COR-L47 (cell line): Measurements from ENCODE around the gene DNMT1.
"Not testable (repeated sequence)": the region's sequence is repeated elsewhere in the genome, so short reads cannot be mapped to it uniquely, and the experiment has no call there.

Experiments
- DNase-seq: peaks from one replicate; lab custom pipeline; 2025; lab: John Stamatoyannopoulos, UW

DNMT1 gene

GRCh38 chr19:10182847-10183246 is 11.9 kb downstream of the DNMT1 start:
- DNase-seq = no peak

DNA sequence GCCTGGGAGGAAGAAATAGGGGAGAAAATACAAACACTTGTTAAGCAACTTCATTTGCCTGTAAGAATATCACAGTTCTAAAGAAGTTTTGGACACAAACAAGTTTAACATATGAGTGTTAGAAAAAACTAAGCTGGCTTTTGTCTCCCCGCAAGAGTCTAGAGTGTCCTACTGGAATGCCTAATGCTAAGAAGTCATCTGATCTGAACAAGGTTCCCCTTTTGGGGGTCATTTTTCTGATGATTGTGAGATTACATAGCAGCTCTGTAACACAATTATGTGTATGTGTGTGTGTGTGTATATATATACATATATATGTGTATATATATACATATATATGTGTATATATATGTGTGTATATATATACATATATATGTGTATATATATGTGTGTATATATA is 12.7 kb downstream of the DNMT1 start:
- no peak for DNase-seq

- DNase-seq = no peak
These were observed 14.3 kb downstream of the DNMT1 start for GRCh38 chr19:10180459-10180858.

- DNase-seq = not testable (repeated sequence)
These were observed 14.7 kb downstream of the DNMT1 start for GRCh38 chr19:10180024-10180423.

- DNase-seq = no peak
These were observed 21.2 kb downstream of the DNMT1 start for GRCh38 chr19:10173527-10173926.

- DNase-seq = no peak
These were observed 26.3 kb downstream of the DNMT1 start for GRCh38 chr19:10168386-10168948.

- DNase-seq = no peak
These were observed 27.3 kb downstream of the DNMT1 start for GRCh38 chr19:10167459-10167858.

GRCh38 chr19:10166501-10166900 is 28.3 kb downstream of the DNMT1 start:
- not testable (repeated sequence) for DNase-seq

DNA sequence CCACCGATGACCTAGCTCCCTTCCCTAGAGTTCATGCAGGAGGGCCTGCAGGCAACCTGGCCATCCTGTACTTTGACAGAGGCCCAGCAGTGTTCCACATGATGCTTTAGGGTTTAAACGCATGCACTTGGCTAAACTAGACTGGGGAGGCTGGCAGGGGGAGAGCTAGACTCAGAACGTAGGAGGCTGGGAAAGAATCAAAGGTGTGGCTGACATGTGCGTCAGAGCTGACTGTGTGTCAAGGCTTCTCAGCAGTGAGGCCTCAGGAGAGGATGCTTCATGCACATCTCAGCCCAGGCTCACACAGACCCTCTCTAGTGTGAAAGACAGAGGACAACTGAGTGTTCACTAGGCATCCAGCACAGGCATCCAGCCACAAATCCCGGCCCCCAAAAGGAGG is 28.7 kb downstream of the DNMT1 start:
- no peak for DNase-seq

DNA sequence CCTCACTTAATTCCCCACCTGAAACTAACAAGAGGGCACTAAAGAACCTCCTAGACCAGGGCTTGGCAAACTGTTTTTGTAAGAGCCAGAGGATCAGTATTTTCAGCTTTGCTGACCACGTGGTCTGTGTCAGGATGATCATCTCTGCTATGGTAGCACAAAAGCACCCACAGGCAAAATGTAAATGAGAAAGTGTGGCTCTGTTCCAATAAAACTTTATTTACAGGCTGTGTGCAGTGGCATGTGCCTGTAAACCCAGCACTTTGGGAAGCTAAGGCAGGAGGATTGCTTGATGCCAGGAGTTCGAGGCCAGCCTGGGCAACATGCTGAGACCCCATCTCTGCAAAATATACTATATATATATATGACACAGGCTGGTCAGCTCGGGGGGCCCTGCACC is 31.2 kb downstream of the DNMT1 start:
- no peak for DNase-seq

DNA sequence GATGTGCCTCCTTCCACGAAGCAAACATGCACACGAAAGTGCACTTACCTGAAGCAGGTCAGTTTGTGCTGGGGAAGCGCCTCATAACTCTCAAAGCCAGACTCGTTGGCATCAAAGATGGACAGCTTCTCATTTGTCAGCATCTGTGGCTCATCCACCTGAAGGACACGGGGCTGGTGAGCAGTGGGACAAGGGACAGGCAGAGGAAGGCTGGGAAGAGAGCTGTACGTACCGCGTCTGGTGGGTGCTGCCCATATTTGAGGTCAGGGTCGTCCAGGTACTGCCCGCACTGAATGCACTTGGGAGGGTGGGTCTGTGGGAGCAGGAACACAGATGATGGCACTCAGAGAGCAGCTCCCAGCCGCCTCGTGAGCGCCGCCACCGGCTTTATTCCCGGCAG is 35.1 kb downstream of the DNMT1 start:
- no peak for DNase-seq

GRCh38 chr19:10158485-10158884 is 36.3 kb downstream of the DNMT1 start:
- DNase-seq = no peak

- DNase-seq = no peak
These were observed 36.7 kb downstream of the DNMT1 start for GRCh38 chr19:10158071-10158470.

DNA sequence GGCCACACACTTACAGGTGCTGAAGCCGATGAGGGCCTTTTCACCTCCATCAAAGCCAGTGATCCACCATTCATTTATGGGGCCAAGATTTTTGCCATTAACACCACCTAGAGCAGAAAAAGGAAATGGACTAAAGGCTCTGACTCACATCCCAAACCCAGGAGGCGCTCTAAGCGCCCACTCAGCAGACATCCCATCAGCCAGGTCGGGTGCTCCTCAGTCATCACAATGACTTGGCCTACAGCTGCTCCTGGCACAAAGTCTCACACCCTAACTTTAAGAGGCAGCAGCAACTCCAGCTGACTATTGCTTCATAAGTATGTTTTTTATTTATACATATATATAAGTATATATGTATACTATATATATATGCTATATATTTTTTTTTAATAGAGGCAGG is 38.9 kb downstream of the DNMT1 start:
- DNase-seq = no peak

DNA sequence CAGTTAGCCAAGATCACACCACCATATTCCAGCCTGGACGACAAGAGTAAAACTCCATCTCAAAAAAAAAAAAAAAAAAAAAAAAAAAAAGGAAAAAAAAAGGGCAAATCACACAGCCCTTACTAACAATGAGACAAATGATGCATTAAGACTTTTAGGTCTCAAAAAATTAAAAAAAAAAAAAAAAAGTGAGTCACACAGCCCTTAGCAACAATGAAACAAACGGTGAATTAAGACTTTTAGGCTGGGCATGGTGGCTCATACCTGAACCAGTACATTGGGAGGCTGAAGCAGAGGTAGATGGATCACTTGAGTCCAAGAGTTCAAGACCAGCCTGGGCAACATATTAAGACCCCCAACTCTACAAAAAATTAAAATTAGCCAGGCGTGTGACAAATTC is 42.7 kb downstream of the DNMT1 start:
- DNase-seq = no peak

- DNase-seq = no peak
These were observed 43.2 kb downstream of the DNMT1 start for GRCh38 chr19:10151521-10151920.

DNA sequence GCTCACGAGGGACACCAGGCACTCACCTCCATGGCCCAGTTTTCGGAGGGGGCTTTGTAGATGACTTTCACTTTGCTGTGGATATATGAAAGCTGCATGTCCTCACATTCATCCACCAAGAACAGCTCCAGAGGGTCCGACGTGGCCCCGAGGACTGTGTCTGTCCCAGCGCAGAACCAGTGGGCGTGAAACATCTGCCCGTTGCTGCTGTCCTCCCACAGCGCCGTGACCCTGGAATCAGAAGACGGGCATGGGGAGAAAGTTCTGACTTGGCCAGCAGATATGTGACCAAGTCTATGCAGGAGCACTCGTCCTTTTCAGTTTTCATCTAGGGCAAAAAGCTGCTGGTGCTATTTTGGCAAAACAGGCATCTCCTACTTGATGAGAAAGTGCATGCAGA is 45.3 kb downstream of the DNMT1 start:
- no peak for DNase-seq

DNA sequence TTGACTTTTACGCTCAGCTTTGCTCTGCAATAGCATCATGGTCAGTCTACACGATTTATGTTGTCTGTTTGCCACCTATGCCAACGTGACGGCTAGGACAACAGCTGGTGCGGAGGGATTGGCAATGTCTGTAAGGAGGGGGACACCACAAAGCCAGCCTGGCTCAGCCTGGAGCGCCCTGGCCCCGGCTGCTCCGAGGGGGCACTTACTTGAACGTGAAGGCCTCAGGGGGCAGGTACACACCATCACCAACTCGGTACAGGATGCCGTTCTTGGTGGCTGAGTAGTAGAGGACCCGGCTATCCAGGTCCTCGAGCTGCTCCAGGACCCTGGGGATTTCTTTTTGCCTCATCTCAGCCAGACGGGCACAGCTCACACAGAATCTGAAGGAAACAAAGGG is 48.6 kb downstream of the DNMT1 start:
- DNase-seq = no peak

DNA sequence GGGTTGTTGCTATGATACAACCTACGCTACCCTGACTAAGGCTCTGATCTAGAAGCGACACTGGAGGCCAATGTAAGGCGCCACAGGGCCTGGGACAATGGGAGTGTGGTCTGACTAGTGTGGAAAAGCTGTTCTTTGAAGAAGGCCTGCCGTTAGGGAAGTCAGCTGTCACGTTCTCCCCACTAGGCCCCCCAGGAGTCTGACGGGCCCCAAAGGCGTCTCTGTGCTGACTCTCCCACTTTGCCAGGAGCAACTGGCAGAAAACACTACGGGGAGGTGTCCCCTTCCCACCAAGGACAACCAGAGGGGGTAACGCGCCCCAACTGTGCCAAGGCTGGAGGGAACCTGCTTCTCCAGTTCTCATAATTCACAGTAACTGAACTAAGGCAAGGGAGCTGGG is 49.7 kb downstream of the DNMT1 start:
- DNase-seq = no peak

GRCh38 chr19:10144361-10144760 is 50.4 kb downstream of the DNMT1 start:
- DNase-seq = no peak

- no peak for DNase-seq
These were observed 51.1 kb downstream of the DNMT1 start for GRCh38 chr19:10143681-10144080.

- DNase-seq = no peak
These were observed 51.9 kb downstream of the DNMT1 start for GRCh38 chr19:10142701-10143375.

DNA sequence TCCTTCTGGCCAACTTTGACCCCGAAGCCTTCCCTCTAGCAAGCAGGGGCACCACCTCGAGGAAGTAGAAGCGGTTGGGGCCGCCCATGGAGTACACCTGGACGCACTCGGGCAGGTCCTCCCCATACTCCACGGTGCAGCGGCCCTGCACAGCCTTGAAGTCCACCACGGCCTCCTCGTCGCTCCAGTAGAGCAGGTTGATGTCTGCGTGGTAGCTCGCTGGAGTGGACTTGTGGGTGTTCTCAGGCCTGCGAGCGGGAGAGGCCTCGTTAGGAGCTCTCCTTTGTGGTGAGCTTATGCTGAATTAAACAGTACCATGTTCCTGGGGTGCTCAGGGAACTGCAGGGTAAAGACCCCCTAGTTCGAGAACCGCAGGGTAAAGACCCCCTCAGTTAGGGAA is 52.8 kb downstream of the DNMT1 start:
- DNase-seq = no peak

- no peak for DNase-seq
These were observed 53.3 kb downstream of the DNMT1 start for GRCh38 chr19:10141479-10141878.
